ENCODE data around the gene OR10H4. TPM values are rescaled to one million over a fixed set of nuclear protein-coding genes. Genes with fewer than 3 reads are reported as not detected.
"Not testable (repeated sequence)": the region's sequence is repeated elsewhere in the genome, so short reads cannot be mapped to it uniquely, and the experiment has no call there.

Gene OR10H4
- total and polyA plus RNA-seq, 5 donors, result not detected

DNA sequence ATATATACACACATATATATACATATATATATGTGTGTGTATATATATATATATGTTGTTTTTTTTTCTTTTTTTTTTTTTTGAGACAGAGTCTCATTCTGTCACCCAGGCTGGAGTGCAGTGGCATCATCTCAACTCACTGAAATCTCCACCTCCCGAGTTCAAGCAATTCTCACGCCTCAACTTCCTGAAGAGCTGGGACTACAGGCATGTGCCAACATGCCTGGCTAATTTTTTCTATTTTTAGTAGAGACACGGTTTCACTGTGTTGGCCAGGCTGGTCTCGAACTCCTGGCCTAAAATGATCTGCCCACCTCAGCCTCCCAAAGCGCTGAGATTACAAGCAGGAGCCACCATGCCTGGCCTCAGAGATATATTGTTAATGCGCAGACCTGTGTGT is 37.0 kb downstream of the OR10H4 start:
- intact Hi-C loops (cut with DNase I); DNase-seq; H3K4me1 ChIP-seq (ENCODE audit: control insufficient read depth, insufficient read depth, low read length); ATAC-seq; H3K4me3 ChIP-seq (ENCODE audit: low read length); H3K27me3 ChIP-seq (ENCODE audit: control insufficient read depth, insufficient read depth); H3K27ac ChIP-seq (ENCODE audit: low read length); H3K9me3 ChIP-seq (ENCODE audit: control insufficient read depth, low read length): not testable (repeated sequence)
- WGBS, result 56% methylated on average over 6 of the region's 6 CpGs

DNA sequence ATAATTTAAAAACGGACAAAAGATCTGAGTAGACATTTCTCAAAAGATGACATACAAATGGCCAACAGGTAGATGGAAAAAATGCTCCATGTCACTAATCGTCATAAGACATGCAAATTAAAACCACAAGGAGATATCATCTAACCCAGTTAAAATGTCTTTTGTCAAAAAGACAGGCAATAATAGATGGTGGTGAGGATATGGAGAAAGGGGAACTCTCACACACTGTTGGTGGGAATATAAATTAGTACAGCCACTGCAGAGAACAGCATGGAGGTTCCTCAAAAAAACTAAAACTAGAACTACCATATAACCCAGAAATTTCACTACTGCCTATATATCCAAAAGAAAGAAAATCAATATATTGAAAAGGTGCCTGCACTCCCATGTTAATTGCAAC is 37.9 kb downstream of the OR10H4 start:
- no peak for DNase-seq
- 67% methylated on average over 2 of the region's 2 CpGs for WGBS
- H3K27me3 ChIP-seq (ENCODE audit: control insufficient read depth, insufficient read depth), result no peaks in the 10 kb centered on the region

DNA sequence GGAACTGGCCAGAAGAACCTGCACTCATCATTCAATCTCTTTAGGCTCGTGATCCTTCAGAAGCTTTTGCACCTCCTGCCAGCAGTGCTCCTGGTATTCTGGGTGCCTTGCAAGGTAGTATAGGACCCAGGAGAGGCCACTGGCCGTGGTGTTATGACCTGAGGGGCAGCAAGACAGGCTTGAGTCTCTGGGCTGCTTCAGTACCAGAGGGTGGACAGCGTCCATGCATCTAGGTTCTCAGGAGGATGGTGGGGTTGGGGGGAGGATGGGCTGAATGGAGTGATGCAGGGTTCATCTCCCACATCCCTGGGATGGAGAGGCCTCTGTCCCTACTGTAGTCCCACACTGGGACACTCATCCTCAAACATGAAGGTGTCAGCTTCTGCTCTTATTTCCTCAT is 41.1 kb downstream of the OR10H4 start:
- DNase-seq, result no peak
- WGBS, result 26% methylated on average over 3 of the region's 3 CpGs
- Histone ChIP-seq H3K9me3 (ENCODE audit: control insufficient read depth, low read length) (no peaks in the 10 kb centered on the region), H3K4me3 (ENCODE audit: low read length) (no peak overlapping the region), H3K27me3 (ENCODE audit: control insufficient read depth, insufficient read depth) (no peaks in the 10 kb centered on the region), H3K4me1 (ENCODE audit: control insufficient read depth, insufficient read depth, low read length) (no peaks in the 10 kb centered on the region), H3K27ac (ENCODE audit: low read length) (no peak overlapping the region)
- intact Hi-C loops (cut with DNase I), result no loop called here
- no peak for ATAC-seq

More for the DNA sequence above, 37.9 kb downstream of the OR10H4 start:
- no peak for ATAC-seq
- Histone ChIP-seq H3K4me3 (ENCODE audit: low read length) (no peak overlapping the region), H3K9me3 (ENCODE audit: control insufficient read depth, low read length) (no peaks in the 10 kb centered on the region), H3K27ac (ENCODE audit: low read length) (no peak overlapping the region), H3K4me1 (ENCODE audit: control insufficient read depth, insufficient read depth, low read length) (no peaks in the 10 kb centered on the region)
- intact Hi-C loops (cut with DNase I), result no loop called here

DNA sequence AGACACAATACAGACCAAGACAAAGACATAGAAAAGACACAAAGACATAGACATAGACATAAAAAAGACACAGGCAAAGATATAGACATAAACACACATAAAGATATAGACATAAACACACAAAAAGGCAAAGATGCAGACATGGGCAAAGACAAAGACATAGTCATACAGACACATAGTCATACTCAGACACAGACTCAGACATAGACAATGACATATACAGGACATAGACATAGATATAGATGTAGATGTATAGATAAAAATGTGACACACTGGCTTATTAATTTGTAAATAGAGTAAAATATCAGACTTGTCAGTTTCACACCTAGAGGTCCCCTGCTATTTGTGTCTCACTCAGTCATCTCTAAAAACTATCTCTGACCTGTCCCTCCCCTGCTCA is 42.8 kb downstream of the OR10H4 start:
- no peaks in the 10 kb centered on the region for H3K27me3 ChIP-seq (ENCODE audit: control insufficient read depth, insufficient read depth)
- intact Hi-C loops (cut with DNase I), result no loop called here
- no peak overlapping the region for H3K27ac ChIP-seq (ENCODE audit: low read length)
- no peak overlapping the region for H3K4me3 ChIP-seq (ENCODE audit: low read length)
- no peaks in the 10 kb centered on the region for H3K4me1 ChIP-seq (ENCODE audit: control insufficient read depth, insufficient read depth, low read length)
- no peaks in the 10 kb centered on the region for H3K9me3 ChIP-seq (ENCODE audit: control insufficient read depth, low read length)
- ATAC-seq, result no peak
- DNase-seq, result no peak

DNA sequence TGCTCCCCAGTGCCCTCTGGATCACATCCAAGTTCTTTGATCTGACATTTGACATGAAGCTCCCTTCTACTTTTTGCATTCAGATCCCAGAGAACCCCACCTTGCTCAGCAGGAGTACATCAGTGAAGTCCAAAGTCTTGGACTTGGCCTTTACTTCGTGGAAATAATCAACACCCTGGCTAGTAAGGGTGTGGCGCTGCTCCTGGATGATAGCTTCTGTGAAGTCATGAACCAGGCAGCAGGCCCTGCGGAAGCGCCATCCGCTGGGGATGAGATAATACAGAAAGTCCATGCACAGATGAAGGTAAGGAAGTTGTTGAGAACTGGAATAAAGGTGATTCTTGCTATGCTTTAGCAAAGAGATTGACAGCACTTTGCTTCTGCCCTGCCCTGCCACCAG is 43.2 kb downstream of the OR10H4 start:
- no peak for ATAC-seq
- Histone ChIP-seq H3K27me3 (ENCODE audit: control insufficient read depth, insufficient read depth) (no peaks in the 10 kb centered on the region), H3K4me1 (ENCODE audit: control insufficient read depth, insufficient read depth, low read length) (no peaks in the 10 kb centered on the region), H3K9me3 (ENCODE audit: control insufficient read depth, low read length) (no peaks in the 10 kb centered on the region), H3K4me3 (ENCODE audit: low read length) (no peak overlapping the region), H3K27ac (ENCODE audit: low read length) (no peak overlapping the region)
- WGBS, result 63% methylated on average over 5 of the region's 5 CpGs
- intact Hi-C loops (cut with DNase I), result no loop called here
- no peak for DNase-seq

DNA sequence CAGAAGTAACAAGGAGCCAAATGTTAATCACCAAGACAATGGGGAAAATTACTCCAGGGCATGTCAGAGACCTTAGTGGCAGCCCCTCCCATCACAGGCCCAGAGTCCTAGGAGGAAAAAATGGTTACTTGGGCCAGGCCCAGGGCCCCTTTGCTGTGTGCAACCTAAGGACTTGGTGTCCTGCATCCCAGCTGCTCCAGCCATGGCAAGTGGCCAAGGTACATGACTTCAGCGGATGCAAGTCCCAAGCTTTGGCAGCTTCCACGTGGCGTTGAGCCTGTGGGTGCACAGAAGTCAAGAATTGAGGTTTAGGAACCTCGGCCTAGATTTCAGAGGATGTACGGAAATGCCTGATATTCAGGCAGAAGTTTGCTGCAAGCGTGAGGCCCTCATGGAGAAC is 46.7 kb downstream of the OR10H4 start:
- intact Hi-C loops (cut with DNase I), result no loop called here
- H3K4me3 ChIP-seq (ENCODE audit: low read length), result no peak overlapping the region
- no peak for ATAC-seq
- no peaks in the 10 kb centered on the region for H3K9me3 ChIP-seq (ENCODE audit: control insufficient read depth, low read length)
- no peaks in the 10 kb centered on the region for H3K27me3 ChIP-seq (ENCODE audit: control insufficient read depth, insufficient read depth)
- peak in 2 of 3 donors; percentile 40 to 80 for DNase-seq
- 60% methylated on average over 6 of the region's 6 CpGs for WGBS
- H3K4me1 ChIP-seq (ENCODE audit: control insufficient read depth, insufficient read depth, low read length), result no peaks in the 10 kb centered on the region
- H3K27ac ChIP-seq (ENCODE audit: low read length), result no peak overlapping the region

DNA sequence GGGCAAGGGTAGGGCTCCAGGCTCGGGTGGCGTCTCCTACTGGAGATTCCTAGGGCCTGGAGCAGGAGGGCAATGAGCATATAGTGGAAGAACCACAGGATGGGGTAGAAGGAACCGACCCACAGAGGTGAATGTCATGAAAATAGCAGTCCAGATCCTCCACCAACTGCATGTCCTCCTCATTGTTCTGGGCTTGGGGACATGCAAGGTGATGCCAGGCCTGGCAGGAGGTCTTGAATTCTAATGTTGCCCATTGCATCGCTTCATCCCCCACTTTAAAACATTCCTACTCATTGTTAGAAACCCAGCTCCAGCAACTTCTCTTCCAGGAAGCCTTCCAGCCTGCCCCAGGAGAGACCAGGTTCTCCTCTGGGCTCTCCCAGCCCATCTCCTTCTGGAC is 49.4 kb downstream of the OR10H4 start:
- no peaks in the 10 kb centered on the region for H3K9me3 ChIP-seq (ENCODE audit: control insufficient read depth, low read length)
- H3K27ac ChIP-seq (ENCODE audit: low read length), result no peak overlapping the region
- H3K4me1 ChIP-seq (ENCODE audit: control insufficient read depth, insufficient read depth, low read length), result no peaks in the 10 kb centered on the region
- WGBS, result 68% methylated on average over 4 of the region's 4 CpGs
- H3K27me3 ChIP-seq (ENCODE audit: control insufficient read depth, insufficient read depth), result no peaks in the 10 kb centered on the region
- intact Hi-C loops (cut with DNase I), result no loop called here
- no peak for DNase-seq
- H3K4me3 ChIP-seq (ENCODE audit: low read length), result no peak overlapping the region
- ATAC-seq, result no peak

Other genes with a start within 250 kb of the OR10H4 start
- gene OR10H2, start 221.0 kb upstream of the OR10H4 start, total RNA-seq, result not detected
- gene OR10H2, start 221.0 kb upstream of the OR10H4 start, polyA plus RNA-seq, result not detected
- gene OR10H3, start 211.0 kb upstream of the OR10H4 start, total RNA-seq, result not detected
- not detected for gene OR10H3, start 211.0 kb upstream of the OR10H4 start, polyA plus RNA-seq
- not detected for gene OR10H5, start 161.3 kb upstream of the OR10H4 start, total RNA-seq
- not detected for gene OR10H5, start 161.3 kb upstream of the OR10H4 start, polyA plus RNA-seq
- gene OR10H1, start 133.3 kb upstream of the OR10H4 start, total RNA-seq, result not detected
- gene OR10H1, start 133.3 kb upstream of the OR10H4 start, polyA plus RNA-seq, result not detected
- not detected for gene CYP4F2, start 50.9 kb upstream of the OR10H4 start, total RNA-seq
- not detected for gene CYP4F2, start 50.9 kb upstream of the OR10H4 start, polyA plus RNA-seq
- gene CYP4F11, start 14.5 kb upstream of the OR10H4 start, total RNA-seq, result under 1 TPM; 0.11 to 0.34 (median 0.21) TPM
- gene CYP4F11, start 14.5 kb upstream of the OR10H4 start, polyA plus RNA-seq, result 0.16 TPM
- 100 to 1,000 TPM in 3 of 4 donors, 10 to 100 TPM in 1; 87.7 to 226 (median 130) TPM for gene TPM4, start 127.5 kb downstream of the OR10H4 start, total RNA-seq
- gene TPM4, start 127.5 kb downstream of the OR10H4 start, polyA plus RNA-seq, result 137 TPM
- gene RAB8A, start 162.9 kb downstream of the OR10H4 start, total RNA-seq, result 10 to 100 TPM; 22.6 to 30.0 (median 24.5) TPM
- gene RAB8A, start 162.9 kb downstream of the OR10H4 start, polyA plus RNA-seq, result 12.9 TPM
- gene HSH2D, start 194.7 kb downstream of the OR10H4 start, total RNA-seq, result 1 to 10 TPM in 1 of 4 donors, under 1 TPM in 1, not detected in 2; 0.37 to 1.0 TPM
- gene HSH2D, start 194.7 kb downstream of the OR10H4 start, polyA plus RNA-seq, result 0.18 TPM
- not detected for gene CIB3, start 224.5 kb downstream of the OR10H4 start, total RNA-seq
- not detected for gene CIB3, start 224.5 kb downstream of the OR10H4 start, polyA plus RNA-seq
- gene FAM32A, start 236.4 kb downstream of the OR10H4 start, total RNA-seq, result 10 to 100 TPM; 37.5 to 42.5 (median 40.1) TPM
- 49.3 TPM for gene FAM32A, start 236.4 kb downstream of the OR10H4 start, polyA plus RNA-seq
- 10 to 100 TPM; 38.7 to 65.5 (median 50.4) TPM for gene AP1M1, start 248.9 kb downstream of the OR10H4 start, total RNA-seq
- gene AP1M1, start 248.9 kb downstream of the OR10H4 start, polyA plus RNA-seq, result 37.1 TPM